ENCODE data around the gene TFCP2L1. TPM values are rescaled to one million over a fixed set of nuclear protein-coding genes. Genes with fewer than 3 reads are reported as not detected.

TFCP2L1 gene
- total and polyA plus RNA-seq, 2 donors (not counting 3 experiments of a cell fraction or from before 2014, with no cell fraction given) = not detected

DNA sequence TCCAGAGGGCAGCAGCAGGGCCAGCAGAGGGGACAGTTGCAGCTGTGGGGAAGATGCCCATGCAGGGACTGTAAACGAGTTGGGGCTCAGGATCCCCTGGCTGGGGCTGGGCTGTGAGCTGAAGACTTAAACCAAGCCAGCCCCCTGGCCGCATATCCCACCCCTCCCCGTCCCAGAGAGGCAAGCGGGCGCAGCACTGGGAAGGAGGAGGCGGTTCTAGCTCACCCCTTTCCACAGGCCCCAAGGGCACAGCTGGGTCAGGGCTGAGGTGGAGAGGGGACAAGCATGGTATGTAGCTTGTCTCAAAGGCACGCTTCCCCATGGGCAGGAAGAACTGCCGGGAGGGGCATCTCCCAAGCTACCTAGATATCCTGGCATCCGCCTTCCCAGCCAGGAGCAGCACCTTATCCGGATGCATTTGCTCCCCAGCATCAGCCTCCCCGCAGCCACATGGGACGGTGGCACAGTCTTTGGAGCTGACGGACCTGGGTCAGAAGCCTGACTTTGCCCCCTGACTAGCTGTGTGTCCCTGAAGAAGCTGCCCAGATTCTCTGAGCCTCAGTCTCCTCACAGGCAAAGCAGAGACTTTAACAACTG is 75.9 kb downstream of the TFCP2L1 start:
- CTCF ChIA-PET = interaction anchor here (1.0 to 1.1 kb wide), 2 partner anchors 81 to 513 kb away, joined by 3 read pairs; no protein-coding TSS in a partner anchor

DNA sequence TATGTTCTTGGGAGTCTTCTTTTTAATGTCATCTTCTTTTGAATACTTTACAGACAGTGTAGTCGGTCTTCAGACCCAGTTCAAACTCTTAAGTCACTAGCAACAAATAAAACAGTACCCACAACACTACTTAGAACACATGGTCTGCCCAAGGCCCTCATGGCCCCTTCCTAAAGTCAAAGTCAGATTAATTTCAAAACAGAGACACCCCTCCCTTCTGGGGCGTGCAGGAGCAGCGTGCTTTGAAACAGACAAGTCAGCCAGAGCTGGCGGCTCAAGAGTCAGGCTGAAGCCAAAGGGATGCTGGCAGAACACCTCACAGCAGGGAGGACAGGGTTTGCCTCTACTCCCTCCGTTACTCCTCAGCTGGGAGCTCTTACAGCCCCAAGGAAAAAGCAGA is 77.5 kb downstream of the TFCP2L1 start:
- no peaks in the 10 kb centered on the region for H3K79me2 ChIP-seq (ENCODE audit: control insufficient read depth, insufficient read depth, low read length)
- TF ChIP-seq, protein P1, sequence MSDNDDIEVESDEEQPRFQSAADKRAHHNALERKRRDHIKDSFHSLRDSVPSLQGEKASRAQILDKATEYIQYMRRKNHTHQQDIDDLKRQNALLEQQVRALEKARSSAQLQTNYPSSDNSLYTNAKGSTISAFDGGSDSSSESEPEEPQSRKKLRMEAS (IDR thresholded peaks at IDR 0.05; ENCODE audit: insufficient read depth, insufficient read length) = no peak
- TF ChIP-seq FOS (IDR thresholded peaks at IDR 0.05; ENCODE audit: borderline replicate concordance, insufficient read depth, low read length) = no peak
- TF ChIP-seq, protein P2, sequence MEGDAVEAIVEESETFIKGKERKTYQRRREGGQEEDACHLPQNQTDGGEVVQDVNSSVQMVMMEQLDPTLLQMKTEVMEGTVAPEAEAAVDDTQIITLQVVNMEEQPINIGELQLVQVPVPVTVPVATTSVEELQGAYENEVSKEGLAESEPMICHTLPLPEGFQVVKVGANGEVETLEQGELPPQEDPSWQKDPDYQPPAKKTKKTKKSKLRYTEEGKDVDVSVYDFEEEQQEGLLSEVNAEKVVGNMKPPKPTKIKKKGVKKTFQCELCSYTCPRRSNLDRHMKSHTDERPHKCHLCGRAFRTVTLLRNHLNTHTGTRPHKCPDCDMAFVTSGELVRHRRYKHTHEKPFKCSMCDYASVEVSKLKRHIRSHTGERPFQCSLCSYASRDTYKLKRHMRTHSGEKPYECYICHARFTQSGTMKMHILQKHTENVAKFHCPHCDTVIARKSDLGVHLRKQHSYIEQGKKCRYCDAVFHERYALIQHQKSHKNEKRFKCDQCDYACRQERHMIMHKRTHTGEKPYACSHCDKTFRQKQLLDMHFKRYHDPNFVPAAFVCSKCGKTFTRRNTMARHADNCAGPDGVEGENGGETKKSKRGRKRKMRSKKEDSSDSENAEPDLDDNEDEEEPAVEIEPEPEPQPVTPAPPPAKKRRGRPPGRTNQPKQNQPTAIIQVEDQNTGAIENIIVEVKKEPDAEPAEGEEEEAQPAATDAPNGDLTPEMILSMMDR (IDR thresholded peaks at IDR 0.05; ENCODE audit: extremely low read depth in 1 of 2, insufficient read depth in 1 of 2, low read depth in 1 of 2, low read length in 2 of 2) = no peak
- TF ChIP-seq GATA2 (IDR thresholded peaks at IDR 0.05; ENCODE audit: insufficient read depth, insufficient read length, low read depth, low read length) = no peak
- no peak for TF ChIP-seq JUN (IDR thresholded peaks at IDR 0.05; ENCODE audit: borderline replicate concordance, insufficient read depth, insufficient read length, low read depth)
- TF ChIP-seq POLR2AphosphoS5 (IDR thresholded peaks at IDR 0.05; ENCODE audit: insufficient read depth, low read depth, low read length) = no peak
- TF ChIP-seq POLR2A (IDR thresholded peaks at IDR 0.05; ENCODE audit: low read depth, low read length) = no peak
- TF ChIP-seq MYC (IDR thresholded peaks at IDR 0.05; ENCODE audit: low read depth, low read length) = no peak
- no peak for TF ChIP-seq EZH2 (IDR thresholded peaks at IDR 0.05; ENCODE audit: borderline replicate concordance, low read depth, low read length, severe bottlenecking)
- dilution Hi-C loops (cut with MboI; ENCODE audit: extremely low pct_ligation_motif_present, low sequenced_read_pairs) = no loop called here
- no peaks in the 10 kb centered on the region for H3K9me3 ChIP-seq (replicated peaks; ENCODE audit: control insufficient read depth, insufficient read depth, low read length)
- no peak for FAIRE-seq
- H3K4me3 ChIP-seq (replicated peaks in 1 of 3; ENCODE audit: insufficient read depth in 1 of 3, low read depth in 1 of 3, low read length in 3 of 3) = no peak overlapping the region
- BruUV-seq (replicated peaks) = no TSS peak
- no peaks in the 10 kb centered on the region for H4K20me1 ChIP-seq (replicated peaks; ENCODE audit: control insufficient read depth, extremely low read depth, insufficient read depth, low read length)
- no peaks in the 10 kb centered on the region for H3K27me3 ChIP-seq (ENCODE audit: control insufficient read depth in 2 of 2, insufficient read depth in 2 of 2, low read length in 2 of 2)
- H3K36me3 ChIP-seq (ENCODE audit: control insufficient read depth in 2 of 2, extremely low read depth in 1 of 2, insufficient read depth in 2 of 2, low read length in 2 of 2) = no peaks in the 10 kb centered on the region
- no peak overlapping the region for H3K27ac ChIP-seq (ENCODE audit: insufficient read depth, low read depth, low read length)
- no peak for DNase-seq (ENCODE audit: low read depth, low spot score)
- H3K9me1 ChIP-seq (replicated peaks; ENCODE audit: control insufficient read depth, extremely low read depth, insufficient read depth, low read length) = no peaks in the 10 kb centered on the region
- no peak overlapping the region for H3K9ac ChIP-seq (replicated peaks; ENCODE audit: extremely low read depth, insufficient read depth, low read length)
- H3K4me1 ChIP-seq (ENCODE audit: control insufficient read depth, extremely low read depth, insufficient read depth, low read length) = no peaks in the 10 kb centered on the region
- POLR2A ChIA-PET = no interaction called here
- no peak overlapping the region for H2AFZ ChIP-seq (ENCODE audit: low read depth, low read length)
- CTCF ChIA-PET = interaction anchor here (0.9 kb wide), 1 partner anchor 11 kb away, joined by 3 read pairs; no protein-coding TSS in a partner anchor
- intact Hi-C loops (cut with micrococcal nuclease) = no loop called here
- no peak overlapping the region for H3K4me2 ChIP-seq (ENCODE audit: insufficient read depth, low read length)

More for the DNA sequence above, 75.9 kb downstream of the TFCP2L1 start:
- dilution Hi-C loops (cut with MboI; ENCODE audit: extremely low pct_ligation_motif_present, low sequenced_read_pairs) (no loop called here), intact Hi-C loops (cut with micrococcal nuclease) (no loop called here)
- TF ChIP-seq, protein P2 (IDR thresholded peaks at IDR 0.05; ENCODE audit: extremely low read depth in 1 of 2, insufficient read depth in 1 of 2, low read depth in 1 of 2, low read length in 2 of 2) = no peak
- TF ChIP-seq POLR2AphosphoS5 (IDR thresholded peaks at IDR 0.05; ENCODE audit: insufficient read depth, low read depth, low read length) = no peak
- no peak for TF ChIP-seq GATA2 (IDR thresholded peaks at IDR 0.05; ENCODE audit: insufficient read depth, insufficient read length, low read depth, low read length)
- TF ChIP-seq JUN (IDR thresholded peaks at IDR 0.05; ENCODE audit: borderline replicate concordance, insufficient read depth, insufficient read length, low read depth) = no peak
- no TSS peak for BruUV-seq (replicated peaks)
- DNase-seq (ENCODE audit: low read depth, low spot score) = no peak
- Histone ChIP-seq H3K27me3 (ENCODE audit: control insufficient read depth in 2 of 2, insufficient read depth in 2 of 2, low read length in 2 of 2) (no peaks in the 10 kb centered on the region), H3K4me2 (ENCODE audit: insufficient read depth, low read length) (no peak overlapping the region), H3K9me1 (replicated peaks; ENCODE audit: control insufficient read depth, extremely low read depth, insufficient read depth, low read length) (no peaks in the 10 kb centered on the region), H3K4me1 (ENCODE audit: control insufficient read depth, extremely low read depth, insufficient read depth, low read length) (no peaks in the 10 kb centered on the region), H3K4me3 (replicated peaks in 1 of 3; ENCODE audit: insufficient read depth in 1 of 3, low read depth in 1 of 3, low read length in 3 of 3) (no peak overlapping the region), H3K9me3 (replicated peaks; ENCODE audit: control insufficient read depth, insufficient read depth, low read length) (no peaks in the 10 kb centered on the region), H2AFZ (ENCODE audit: low read depth, low read length) (no peak overlapping the region), H4K20me1 (replicated peaks; ENCODE audit: control insufficient read depth, extremely low read depth, insufficient read depth, low read length) (no peaks in the 10 kb centered on the region), H3K36me3 (ENCODE audit: control insufficient read depth in 2 of 2, extremely low read depth in 1 of 2, insufficient read depth in 2 of 2, low read length in 2 of 2) (no peaks in the 10 kb centered on the region), H3K27ac (ENCODE audit: insufficient read depth, low read depth, low read length) (no peak overlapping the region), H3K9ac (replicated peaks; ENCODE audit: extremely low read depth, insufficient read depth, low read length) (no peak overlapping the region), H3K79me2 (ENCODE audit: control insufficient read depth, insufficient read depth, low read length) (no peaks in the 10 kb centered on the region)
- FAIRE-seq = no peak
- POLR2A ChIA-PET = no interaction called here

Measured in endothelial cell of umbilical vein (primary cell).